WTC11 (cell line): ENCODE measurements around the gene EPN3. TPM values are rescaled to one million over a fixed set of nuclear protein-coding genes. Genes with fewer than 3 reads are reported as not detected.

ENCODE experiments used
- ATAC-seq: fragments of 200-7000 bp; cut with Tn5 transposase; 2 replicates; pipeline ENCODE4 v1.10.0; 2021; ENCODE audit warnings: mild to moderate bottlenecking, moderate library complexity
- CTCF ChIA-PET: fragments of 300-600 bp; sonication (Branson Sonifier 250); formaldehyde crosslinking; loops from one replicate; lab custom pipeline; 2021; ENCODE audit warnings: antibody characterized with exemption; lab: Charles Lee
- POLR2A ChIA-PET: fragments of 350-600 bp; sonication (Branson Sonifier 250); formaldehyde crosslinking; loops from one replicate; lab custom pipeline; 2021; ENCODE audit warnings: antibody characterized with exemption; lab: Charles Lee
- DNase-seq: peaks from one replicate; pipeline ENCODE4 v3.0.0; 2021; ENCODE audit warnings: low spot score
- H3K27ac Mint-ChIP-seq: 2 replicates; pipeline ENCODE4 v1.8.0; 2021; ENCODE audit warnings: mixed read lengths
- H3K27me3 Mint-ChIP-seq: 2 replicates; pipeline ENCODE4 v1.8.0; 2021; ENCODE audit warnings: low read depth, mild to moderate bottlenecking, moderate library complexity, mixed read lengths
- H3K36me3 Mint-ChIP-seq: 2 replicates; pipeline ENCODE4 v1.8.0; 2021; ENCODE audit warnings: mixed read lengths
- H3K4me1 Mint-ChIP-seq: 2 replicates; pipeline ENCODE4 v1.8.0; 2022; ENCODE audit warnings: mixed read lengths
- H3K4me3 Mint-ChIP-seq: 2 replicates; pipeline ENCODE4 v1.8.0; 2021; ENCODE audit warnings: mild to moderate bottlenecking, moderate library complexity, mixed read lengths
- H3K9me3 Mint-ChIP-seq: 2 replicates; pipeline ENCODE4 v1.8.0; 2021; ENCODE audit warnings: mixed read lengths
- AFF4 ChIP-seq: sonication (generic); formaldehyde crosslinking; IDR thresholded peaks from 2 replicates; pipeline ENCODE4 v1.8.1; 2023; ENCODE audit warnings: mild to moderate bottlenecking, missing genetic modification reagents, borderline replicate concordance
- ATF1 ChIP-seq: sonication (generic); formaldehyde crosslinking; IDR thresholded peaks from 2 replicates; pipeline ENCODE4 v1.8.1; 2023; ENCODE audit warnings: mild to moderate bottlenecking, moderate library complexity, missing genetic modification reagents
- ATF2 ChIP-seq: sonication (generic); formaldehyde crosslinking; IDR thresholded peaks from 2 replicates; pipeline ENCODE4 v1.8.1; 2022; ENCODE audit warnings: low read depth, missing genetic modification reagents, borderline replicate concordance
- ATF6 ChIP-seq: sonication (generic); formaldehyde crosslinking; IDR thresholded peaks from 2 replicates; pipeline ENCODE4 v1.8.1; 2023; ENCODE audit warnings: mild to moderate bottlenecking, missing genetic modification reagents
- E2F5 ChIP-seq: sonication (generic); formaldehyde crosslinking; IDR thresholded peaks from 2 replicates; pipeline ENCODE4 v1.8.1; 2022; ENCODE audit warnings: mild to moderate bottlenecking, moderate library complexity, missing genetic modification reagents
- ESRRA ChIP-seq: sonication (generic); formaldehyde crosslinking; IDR thresholded peaks from 2 replicates; pipeline ENCODE4 v1.8.1; 2022; ENCODE audit warnings: mild to moderate bottlenecking, missing genetic modification reagents, borderline replicate concordance
- GRHL2 ChIP-seq: fragments of 250-450 bp; sonication (Bioruptor Pico); IDR thresholded peaks from 2 replicates; pipeline ENCODE4 v1.8.0; 2022; ENCODE audit warnings: mild to moderate bottlenecking, moderate library complexity; ENCODE audit not compliant: insufficient replicate concordance, severe bottlenecking
- JUN ChIP-seq: sonication (generic); formaldehyde crosslinking; IDR thresholded peaks from 2 replicates; pipeline ENCODE4 v1.8.0; 2023; ENCODE audit warnings: mild to moderate bottlenecking, missing genetic modification reagents
- MAX ChIP-seq: sonication (generic); formaldehyde crosslinking; IDR thresholded peaks from 2 replicates; pipeline ENCODE4 v1.8.0; 2022; ENCODE audit warnings: mild to moderate bottlenecking, missing genetic modification reagents
- NFATC4 ChIP-seq: fragments of 250-450 bp; sonication (Bioruptor Pico); IDR thresholded peaks from 2 replicates; pipeline ENCODE4 v1.9.0; 2021; ENCODE audit warnings: mild to moderate bottlenecking
- SMAD4 ChIP-seq: sonication (generic); formaldehyde crosslinking; IDR thresholded peaks from 2 replicates; pipeline ENCODE4 v1.8.0; 2022; ENCODE audit warnings: mild to moderate bottlenecking, missing genetic modification reagents
- TEAD1 ChIP-seq: sonication (generic); formaldehyde crosslinking; IDR thresholded peaks from 2 replicates; pipeline ENCODE4 v1.8.0; 2022; ENCODE audit warnings: mild to moderate bottlenecking, missing genetic modification reagents
- USF2 ChIP-seq: sonication (generic); formaldehyde crosslinking; IDR thresholded peaks from 2 replicates; pipeline ENCODE4 v1.8.1; 2023; ENCODE audit warnings: mild to moderate bottlenecking, missing genetic modification reagents, moderate library complexity
- ZBTB43 ChIP-seq: sonication (generic); formaldehyde crosslinking; IDR thresholded peaks from 2 replicates; pipeline ENCODE4 v1.8.1; 2023; ENCODE audit warnings: mild to moderate bottlenecking, missing genetic modification reagents
- ZNF138 ChIP-seq: sonication (generic); formaldehyde crosslinking; conservative IDR thresholded peaks from 2 replicates; pipeline ENCODE4 v1.8.1; 2022; ENCODE audit warnings: mild to moderate bottlenecking, moderate library complexity, missing genetic modification reagents
- ZNF532 ChIP-seq: fragments of 250-450 bp; sonication (Bioruptor Pico); IDR thresholded peaks from 2 replicates; pipeline ENCODE4 v1.9.0; 2021; ENCODE audit warnings: mild to moderate bottlenecking, borderline replicate concordance
- ZNF671 ChIP-seq: fragments of 250-450 bp; sonication (Bioruptor Pico); IDR thresholded peaks from 2 replicates; pipeline ENCODE4 v1.8.0; 2021; ENCODE audit warnings: mild to moderate bottlenecking
- total RNA-seq: library from RNA; stranded (reverse); gene quantifications from 3 replicates; pipeline ENCODE4 v1.2.3, GENCODE V29; 2021

The EPN3 gene
- total RNA-seq, 1 experiment from 2014 or later: 8.8 TPM

- TF ChIP-seq MAX (CRISPR knock-in tag) (no peak), AFF4 (CRISPR knock-in tag) (no peak), ZNF532 (CRISPR knock-in tag) (no peak), ATF2 (CRISPR knock-in tag) (no peak), ZNF671 (CRISPR knock-in tag) (no peak), SMAD4 (CRISPR knock-in tag) (no peak), TEAD1 (CRISPR knock-in tag) (no peak), ATF1 (CRISPR knock-in tag) (no peak), JUN (CRISPR knock-in tag) (no peak)
These were observed 51.1 kb downstream of the EPN3 start (continued) for GRCh38 chr17:50583641-50584040.

GRCh38 chr17:50584116-50584515 lies 51.6 kb downstream of the EPN3 start:
- CTCF ChIA-PET: interaction anchor here (1.3 to 5.0 kb wide), 3 partner anchors 9 to 42 kb away, joined by 4 to 26 read pairs (median 6); no protein-coding TSS in a partner anchor
- H3K27me3 Mint-ChIP-seq: no peaks in the 10 kb centered on the region
- no peak for TF ChIP-seq ESRRA
- no peak for TF ChIP-seq ATF6 (CRISPR knock-in tag)
- no peak for TF ChIP-seq USF2 (CRISPR knock-in tag)
- TF ChIP-seq ZBTB43 (CRISPR knock-in tag): no peak
- TF ChIP-seq E2F5 (CRISPR knock-in tag): no peak
- no peak for TF ChIP-seq ATF1 (CRISPR knock-in tag)
- TF ChIP-seq ZNF138 (CRISPR knock-in tag): no peak
- no peak for TF ChIP-seq NFATC4
- no peak for TF ChIP-seq GRHL2
- ATAC-seq (peak; percentile 7; the same call in 1 of the 2 replicates), DNase-seq (no peak)
- peaks cover 21% of the 10 kb centered on the region for H3K4me1 Mint-ChIP-seq
- H3K27ac Mint-ChIP-seq: peak overlapping the region; percentile 27
- H3K36me3 Mint-ChIP-seq: no peaks in the 10 kb centered on the region
- no peak overlapping the region for H3K4me3 Mint-ChIP-seq
- no peaks in the 10 kb centered on the region for H3K9me3 Mint-ChIP-seq
- POLR2A ChIA-PET: no interaction called here
